GM06990 (cell line): ENCODE measurements around the gene ELAVL4.

ENCODE experiments used
- DNase-seq: peaks from one replicate; pipeline ENCODE4 v3.0.0-alpha.2; 2011; ENCODE audit not compliant: insufficient read length; ENCODE audit errors: extremely low read depth
- H3K27me3 ChIP-seq: replicated peaks from 2 replicates; pipeline ENCODE4 v1.6.0; 2011; ENCODE audit warnings: low read length; ENCODE audit not compliant: control insufficient read depth, insufficient read depth
- H3K36me3 ChIP-seq: 2 replicates; pipeline ENCODE4 v1.5.1; 2011; ENCODE audit warnings: low read length; ENCODE audit not compliant: control insufficient read depth, insufficient read depth
- H3K4me3 ChIP-seq: replicated peaks from 2 replicates; pipeline ENCODE4 v1.5.1; 2011; ENCODE audit warnings: low read depth, mild to moderate bottlenecking, control low read depth, low read length
- TF ChIP-seq, protein P1 (sequence below): IDR thresholded peaks from 2 replicates; pipeline ENCODE4 v1.5.1; 2011; ENCODE audit warnings: low read length, control low read depth, mild to moderate bottlenecking, inconsistent platforms; ENCODE audit not compliant: insufficient read depth, poor library complexity, severe bottlenecking

ELAVL4 gene

DNA sequence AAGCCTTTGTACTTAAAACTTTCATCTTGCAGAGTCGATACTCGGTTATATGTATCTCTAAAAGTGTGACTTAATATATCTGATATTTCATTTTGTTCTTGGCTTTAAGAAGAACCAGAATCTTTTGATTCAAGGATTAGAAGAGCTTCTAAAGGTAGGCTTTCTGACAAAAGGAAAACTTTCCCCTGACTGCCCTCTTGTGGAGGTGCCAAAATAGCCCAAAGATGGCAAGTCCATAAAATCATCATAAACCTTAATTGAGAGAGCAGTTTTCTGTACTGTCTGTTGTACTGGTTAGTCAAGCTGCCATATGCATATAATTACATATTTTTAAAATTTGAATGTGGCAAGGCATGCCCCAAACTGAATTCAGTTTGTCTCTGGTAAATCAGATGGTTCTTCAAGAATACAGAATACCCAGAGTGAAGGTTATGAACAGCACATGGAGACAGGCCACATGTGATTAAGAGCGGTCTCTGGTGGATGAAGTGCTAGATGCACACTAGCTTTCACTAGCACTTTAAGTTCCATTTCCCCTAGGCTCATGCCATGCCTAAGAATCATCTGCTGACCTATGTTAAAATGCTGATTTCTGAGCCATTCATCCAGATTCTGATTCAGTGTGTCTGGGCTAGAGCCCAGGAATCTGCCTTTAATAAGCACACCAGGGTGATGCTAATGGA lies 27.7 kb upstream of the ELAVL4 start:
- Histone ChIP-seq H3K27me3 (no peaks in the 10 kb centered on the region), H3K36me3 (no peaks in the 10 kb centered on the region), H3K4me3 (no peak overlapping the region)
- DNase-seq: no peak
- TF ChIP-seq, protein P1, sequence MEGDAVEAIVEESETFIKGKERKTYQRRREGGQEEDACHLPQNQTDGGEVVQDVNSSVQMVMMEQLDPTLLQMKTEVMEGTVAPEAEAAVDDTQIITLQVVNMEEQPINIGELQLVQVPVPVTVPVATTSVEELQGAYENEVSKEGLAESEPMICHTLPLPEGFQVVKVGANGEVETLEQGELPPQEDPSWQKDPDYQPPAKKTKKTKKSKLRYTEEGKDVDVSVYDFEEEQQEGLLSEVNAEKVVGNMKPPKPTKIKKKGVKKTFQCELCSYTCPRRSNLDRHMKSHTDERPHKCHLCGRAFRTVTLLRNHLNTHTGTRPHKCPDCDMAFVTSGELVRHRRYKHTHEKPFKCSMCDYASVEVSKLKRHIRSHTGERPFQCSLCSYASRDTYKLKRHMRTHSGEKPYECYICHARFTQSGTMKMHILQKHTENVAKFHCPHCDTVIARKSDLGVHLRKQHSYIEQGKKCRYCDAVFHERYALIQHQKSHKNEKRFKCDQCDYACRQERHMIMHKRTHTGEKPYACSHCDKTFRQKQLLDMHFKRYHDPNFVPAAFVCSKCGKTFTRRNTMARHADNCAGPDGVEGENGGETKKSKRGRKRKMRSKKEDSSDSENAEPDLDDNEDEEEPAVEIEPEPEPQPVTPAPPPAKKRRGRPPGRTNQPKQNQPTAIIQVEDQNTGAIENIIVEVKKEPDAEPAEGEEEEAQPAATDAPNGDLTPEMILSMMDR: peak; percentile 64

DNA sequence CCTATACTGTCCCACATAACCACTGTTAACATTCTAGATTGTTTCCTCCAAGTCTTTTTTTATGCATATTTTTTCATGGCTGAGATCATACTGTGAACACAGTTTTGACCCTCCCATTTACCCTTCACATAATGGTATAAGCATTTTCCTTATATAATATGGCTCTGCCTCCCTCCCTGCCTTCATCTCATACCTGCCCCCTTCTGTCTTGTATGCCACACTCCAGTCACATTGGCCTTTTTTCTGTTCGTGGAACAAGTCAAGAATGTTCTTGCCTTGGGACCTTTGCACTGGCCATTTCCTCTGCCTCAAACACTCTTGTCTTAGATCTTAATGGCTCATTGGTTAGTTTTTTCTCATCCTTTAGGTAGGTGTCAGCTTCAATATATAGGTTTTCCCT lies 24.3 kb upstream of the ELAVL4 start:
- H3K4me3 ChIP-seq: no peak overlapping the region
- H3K36me3 ChIP-seq: no peaks in the 10 kb centered on the region
- TF ChIP-seq, protein P1: no peak
- no peak for DNase-seq
- H3K27me3 ChIP-seq: no peaks in the 10 kb centered on the region

DNA sequence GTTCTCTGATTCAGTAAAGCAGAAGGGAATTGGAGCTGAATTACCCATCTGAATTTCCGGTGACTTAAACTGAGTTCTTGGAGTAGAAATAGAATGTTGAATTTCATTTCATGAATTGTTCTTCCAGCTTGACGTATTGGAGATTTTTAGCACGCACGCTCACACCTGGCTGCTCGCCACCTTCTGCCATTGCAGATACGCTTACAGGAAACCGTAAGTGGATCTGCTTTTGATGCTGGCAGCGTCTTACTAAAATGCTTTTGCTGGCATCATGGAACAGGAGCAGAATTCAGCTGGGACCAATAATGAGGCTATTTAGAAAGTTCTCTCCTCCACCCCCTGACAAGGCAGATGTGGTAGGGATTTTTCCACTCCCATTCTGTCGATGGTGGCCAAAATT lies 17.7 kb upstream of the ELAVL4 start:
- TF ChIP-seq, protein P1: no peak
- Histone ChIP-seq H3K27me3 (no peaks in the 10 kb centered on the region), H3K36me3 (no peaks in the 10 kb centered on the region), H3K4me3 (no peak overlapping the region)
- no peak for DNase-seq

DNA sequence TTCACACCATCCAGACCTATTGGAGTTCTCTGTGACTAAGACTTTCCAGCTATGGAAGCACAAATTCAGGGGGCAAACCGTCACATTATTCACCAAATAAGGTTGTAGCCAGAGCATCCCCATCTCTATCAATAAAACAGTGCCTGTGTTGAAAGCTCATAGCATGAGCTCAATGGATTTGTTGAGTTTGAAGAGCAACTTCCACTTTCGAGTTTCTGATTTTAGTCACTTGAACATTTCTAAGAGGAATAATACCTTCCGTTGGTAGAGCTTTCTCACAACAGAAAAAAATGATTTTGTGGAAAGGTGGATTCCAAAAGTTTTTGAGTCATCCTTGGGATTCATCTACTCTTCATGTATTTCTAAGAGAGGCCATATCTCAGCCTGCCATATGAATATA lies 13.0 kb upstream of the ELAVL4 start:
- DNase-seq: no peak
- no peaks in the 10 kb centered on the region for H3K27me3 ChIP-seq
- H3K4me3 ChIP-seq: no peak overlapping the region
- H3K36me3 ChIP-seq: no peaks in the 10 kb centered on the region
- TF ChIP-seq, protein P1: no peak

DNA sequence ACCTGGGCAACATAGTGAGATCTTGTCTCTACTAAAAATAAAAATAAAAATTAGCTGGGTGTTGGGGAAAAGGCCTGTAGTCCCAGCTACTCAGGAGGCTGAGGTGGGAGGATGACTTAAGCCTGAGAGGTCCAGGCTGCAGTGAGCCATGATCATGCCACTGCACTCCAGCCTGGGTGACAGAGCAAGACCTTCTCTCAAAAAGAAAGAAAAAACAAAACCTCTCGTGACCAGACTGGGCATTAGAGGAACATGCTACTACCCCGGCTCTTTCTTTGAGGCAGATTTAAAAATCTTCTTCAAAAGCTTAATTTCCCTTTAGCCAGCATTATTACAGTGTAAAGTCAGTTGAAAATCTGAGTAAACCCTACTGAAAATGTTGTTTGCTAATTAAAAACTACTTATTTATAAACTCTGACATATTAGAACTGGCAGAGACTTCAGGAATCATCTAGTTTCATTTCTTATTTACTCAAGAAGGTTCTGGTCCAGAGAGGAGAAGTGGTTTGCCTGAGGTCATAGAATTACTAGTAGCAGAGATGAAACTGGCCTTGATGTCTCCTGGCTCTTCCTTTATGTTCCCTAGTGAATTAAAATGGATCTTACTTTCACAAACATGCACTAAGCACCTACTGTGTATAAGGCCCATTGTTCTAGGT lies 11.6 kb upstream of the ELAVL4 start:
- Histone ChIP-seq H3K36me3 (no peaks in the 10 kb centered on the region), H3K27me3 (no peaks in the 10 kb centered on the region), H3K4me3 (no peak overlapping the region)
- TF ChIP-seq, protein P1: no peak
- DNase-seq: no peak
